CD4-positive, alpha-beta memory T cell (primary cell): ENCODE results near the gene NR0B1. TPM values are rescaled to one million over a fixed set of nuclear protein-coding genes. Genes with fewer than 3 reads are reported as not detected.

Experiments used
- CTCF ChIA-PET: fragments of 350-600 bp; sonication (Branson Sonifier 250); formaldehyde crosslinking; loops from one replicate; lab custom pipeline; 2021; ENCODE audit warnings: inconsistent platforms; ENCODE audit not compliant: partially characterized antibody; lab: Charles Lee
- POLR2A ChIA-PET: fragments of 350-600 bp; sonication (Branson Sonifier 250); formaldehyde crosslinking; loops from one replicate; lab custom pipeline; 2021; ENCODE audit not compliant: partially characterized antibody; lab: Charles Lee
- DNase-seq, 5 donors: peaks; one replicate each; pipeline versions ENCODE4 v3.0.0 to v3.0.0-alpha.2; 2020 to 2022; ENCODE audit warnings: mixed read lengths in 1 of 5
- H3K27ac ChIP-seq: one replicate; pipeline ENCODE4 v1.7.0; 2013; ENCODE audit warnings: low read depth, low read length
- H3K27me3 ChIP-seq: 2 replicates; pipeline ENCODE4 v1.7.0; 2013; ENCODE audit warnings: mild to moderate bottlenecking, low read length, moderate library complexity; ENCODE audit not compliant: insufficient read depth
- H3K36me3 ChIP-seq: 2 replicates; pipeline ENCODE4 v1.7.0; 2013; ENCODE audit warnings: mild to moderate bottlenecking, low read length, moderate library complexity; ENCODE audit not compliant: insufficient read depth
- H3K4me1 ChIP-seq: 2 replicates; pipeline ENCODE4 v1.7.0; 2013; ENCODE audit warnings: mild to moderate bottlenecking, low read length, moderate library complexity; ENCODE audit not compliant: insufficient read depth
- H3K4me3 ChIP-seq, 2 donors: one replicate each; pipeline ENCODE4 v1.7.0; 2013; ENCODE audit warnings: low read length in 2 of 2, mild to moderate bottlenecking in 1 of 2
- H3K9me3 ChIP-seq, 2 donors: one replicate each; pipeline ENCODE4 v1.7.0; 2013; ENCODE audit warnings: low read length in 2 of 2, control low read depth in 1 of 2; ENCODE audit not compliant: control insufficient read depth in 1 of 2
- H3K27ac Mint-ChIP-seq, 7 donors: one replicate each; pipeline ENCODE4 v1.8.0; 2020 to 2021; ENCODE audit warnings: mixed read lengths in 7 of 7, mild to moderate bottlenecking in 6 of 7, inconsistent platforms in 3 of 7, moderate library complexity in 3 of 7
- H3K27me3 Mint-ChIP-seq, 2 donors: one replicate each; pipeline ENCODE4 v1.8.0; 2020 to 2021; ENCODE audit warnings: mixed read lengths in 2 of 2
- H3K36me3 Mint-ChIP-seq, 2 donors: one replicate each; pipeline ENCODE4 v1.8.0; 2020 to 2021; ENCODE audit warnings: mixed read lengths in 2 of 2, inconsistent platforms in 1 of 2, mild to moderate bottlenecking in 1 of 2
- H3K4me1 Mint-ChIP-seq, 4 donors: one replicate each; pipeline ENCODE4 v1.8.0; 2020 to 2021; ENCODE audit warnings: mixed read lengths in 4 of 4, mild to moderate bottlenecking in 1 of 4
- H3K4me3 Mint-ChIP-seq, 8 donors: one replicate each; pipeline ENCODE4 v1.8.0; 2020 to 2021; ENCODE audit warnings: mixed read lengths in 8 of 8, mild to moderate bottlenecking in 7 of 8, moderate library complexity in 6 of 8, inconsistent platforms in 3 of 8
- H3K9me3 Mint-ChIP-seq, 8 donors: one replicate each; pipeline ENCODE4 v1.8.0; 2020 to 2021; ENCODE audit warnings: mixed read lengths in 8 of 8, mild to moderate bottlenecking in 5 of 8, inconsistent platforms in 3 of 8, moderate library complexity in 1 of 8
- intact Hi-C: fragments of 100-400 bp; cut with micrococcal nuclease; formaldehyde crosslinking; loops from one replicate; pipeline ENCODE4 v1.15.1; 2023
- polyA plus RNA-seq, 2 donors: library from polyadenylated mRNA; unstranded; fragments of 300-500 nt; fragmentation: Illumina TruSeq; gene quantifications; one replicate each; pipeline ENCODE4 v1.2.3, GENCODE V29; 2021
- total RNA-seq, 2 experiments: library from RNA; stranded (reverse); gene quantifications; one replicate each; pipeline ENCODE4 v1.2.3, GENCODE V29; 2021

Gene NR0B1
- total RNA-seq (not detected), polyA plus RNA-seq (not detected)

GRCh38 chrX:30309139-30309571 lies at the start of gene NR0B1:
Gene NR0B1, minus strand, starts transcription at chrX:30309390. Its CDS starts 27 bp downstream, at chrX:30309363.
- Mint-ChIP-seq H3K9me3 (peaks cover 0 to 3% (median 0%) of the 10 kb centered on the region in 8 donors), H3K36me3 (no peaks in the 10 kb centered on the region), H3K27ac (no peak within 1 kb of the TSS), H3K4me1 (peaks cover 0 to 3% (median 0%) of the 10 kb centered on the region in 4 donors), H3K4me3 (no peak within 1 kb of the TSS), H3K27me3 (peaks cover 1 to 7% of the 10 kb centered on the region in 2 donors)
- intact Hi-C loops = no loop called here
- Histone ChIP-seq H3K4me3 (no peak within 1 kb of the TSS), H3K4me1 (no peaks in the 10 kb centered on the region), H3K27me3 (no peaks in the 10 kb centered on the region), H3K36me3 (no peaks in the 10 kb centered on the region), H3K9me3 (no peaks in the 10 kb centered on the region), H3K27ac (no peak within 1 kb of the TSS)
- CTCF ChIA-PET = no interaction called here
- POLR2A ChIA-PET = no interaction called here
- no peak for DNase-seq

- CTCF ChIA-PET = no interaction called here
- no peak overlapping the region for H3K4me3 Mint-ChIP-seq
These were observed 40.8 kb upstream of the NR0B1 start for GRCh38 chrX:30349946-30350345.

GRCh38 chrX:30343206-30343605 lies 34.0 kb upstream of the NR0B1 start:
- Histone ChIP-seq H3K27me3 (no peaks in the 10 kb centered on the region), H3K27ac (no peak overlapping the region), H3K9me3 (no peaks in the 10 kb centered on the region), H3K4me1 (no peaks in the 10 kb centered on the region), H3K36me3 (no peaks in the 10 kb centered on the region), H3K4me3 (no peak overlapping the region)
- no peak for DNase-seq
- Mint-ChIP-seq H3K27me3 (no peaks in the 10 kb centered on the region), H3K4me1 (no peaks in the 10 kb centered on the region), H3K36me3 (no peaks in the 10 kb centered on the region), H3K4me3 (no peak overlapping the region), H3K9me3 (peaks cover 0 to 5% (median 0%) of the 10 kb centered on the region in 8 donors), H3K27ac (no peak overlapping the region)
- POLR2A ChIA-PET = no interaction called here
- CTCF ChIA-PET = no interaction called here
- intact Hi-C loops = no loop called here

More at GRCh38 chrX:30349946-30350345, 40.8 kb upstream of the NR0B1 start:
- no peaks in the 10 kb centered on the region for H3K36me3 Mint-ChIP-seq
- no peak overlapping the region for H3K27ac Mint-ChIP-seq
- peaks cover 2 to 20% (median 15%) of the 10 kb centered on the region in 8 donors for H3K9me3 Mint-ChIP-seq
- no peaks in the 10 kb centered on the region for H3K27me3 Mint-ChIP-seq
- DNase-seq = no peak
- intact Hi-C loops = no loop called here
- Histone ChIP-seq H3K36me3 (no peaks in the 10 kb centered on the region), H3K4me1 (no peaks in the 10 kb centered on the region), H3K27me3 (no peaks in the 10 kb centered on the region), H3K9me3 (no peaks in the 10 kb centered on the region), H3K4me3 (no peak overlapping the region), H3K27ac (no peak overlapping the region)
- POLR2A ChIA-PET = no interaction called here
- no peaks in the 10 kb centered on the region for H3K4me1 Mint-ChIP-seq

GRCh38 chrX:30340753-30341152 lies 31.6 kb upstream of the NR0B1 start:
- Histone ChIP-seq H3K27ac (no peak overlapping the region), H3K4me3 (no peak overlapping the region), H3K9me3 (no peaks in the 10 kb centered on the region), H3K27me3 (no peaks in the 10 kb centered on the region), H3K4me1 (no peaks in the 10 kb centered on the region), H3K36me3 (no peaks in the 10 kb centered on the region)
- intact Hi-C loops = no loop called here
- H3K4me1 Mint-ChIP-seq = no peaks in the 10 kb centered on the region
- no peak for DNase-seq
- CTCF ChIA-PET = no interaction called here
- H3K9me3 Mint-ChIP-seq = peaks cover 0 to 5% (median 0%) of the 10 kb centered on the region in 8 donors
- H3K27ac Mint-ChIP-seq = no peak overlapping the region
- H3K36me3 Mint-ChIP-seq = no peaks in the 10 kb centered on the region
- POLR2A ChIA-PET = no interaction called here
- H3K4me3 Mint-ChIP-seq = no peak overlapping the region
- no peaks in the 10 kb centered on the region for H3K27me3 Mint-ChIP-seq

GRCh38 chrX:30327762-30328161 lies 18.6 kb upstream of the NR0B1 start:
- no peak for DNase-seq
- no peaks in the 10 kb centered on the region for H3K27me3 ChIP-seq
- intact Hi-C loops = no loop called here
- Mint-ChIP-seq H3K27ac (no peak overlapping the region), H3K36me3 (no peaks in the 10 kb centered on the region), H3K9me3 (no peaks in the 10 kb centered on the region), H3K27me3 (no peaks in the 10 kb centered on the region), H3K4me3 (no peak overlapping the region), H3K4me1 (no peaks in the 10 kb centered on the region)
- H3K27ac ChIP-seq = no peak overlapping the region
- CTCF ChIA-PET = no interaction called here
- POLR2A ChIA-PET = no interaction called here
- H3K4me1 ChIP-seq = no peaks in the 10 kb centered on the region
- no peak overlapping the region for H3K4me3 ChIP-seq
- no peaks in the 10 kb centered on the region for H3K9me3 ChIP-seq
- no peaks in the 10 kb centered on the region for H3K36me3 ChIP-seq

- no peaks in the 10 kb centered on the region for H3K4me1 ChIP-seq
- H3K27me3 ChIP-seq = no peaks in the 10 kb centered on the region
- ChIA-PET POLR2A (no interaction called here), CTCF (no interaction called here)
- no peaks in the 10 kb centered on the region for H3K4me1 Mint-ChIP-seq
- H3K36me3 ChIP-seq = no peaks in the 10 kb centered on the region
- intact Hi-C loops = no loop called here
- peaks cover 0 to 1% (median 0%) of the 10 kb centered on the region in 8 donors for H3K9me3 Mint-ChIP-seq
- no peaks in the 10 kb centered on the region for H3K9me3 ChIP-seq
- no peak overlapping the region for H3K27ac ChIP-seq
- H3K4me3 Mint-ChIP-seq = no peak overlapping the region
- H3K27ac Mint-ChIP-seq = no peak overlapping the region
- no peak for DNase-seq
- no peaks in the 10 kb centered on the region for H3K27me3 Mint-ChIP-seq
- no peak overlapping the region for H3K4me3 ChIP-seq
- H3K36me3 Mint-ChIP-seq = no peaks in the 10 kb centered on the region
These were observed 8.1 kb upstream of the NR0B1 start for GRCh38 chrX:30317308-30317707.

- no peak overlapping the region for H3K27ac ChIP-seq
- H3K27me3 ChIP-seq = no peaks in the 10 kb centered on the region
- ChIA-PET CTCF (no interaction called here), POLR2A (no interaction called here)
- no peaks in the 10 kb centered on the region for H3K9me3 ChIP-seq
- no peak overlapping the region for H3K4me3 Mint-ChIP-seq
- H3K4me1 ChIP-seq = no peaks in the 10 kb centered on the region
- H3K9me3 Mint-ChIP-seq = peaks cover 0 to 3% (median 0%) of the 10 kb centered on the region in 8 donors
- H3K36me3 ChIP-seq = no peaks in the 10 kb centered on the region
- no peak overlapping the region for H3K4me3 ChIP-seq
- H3K27ac Mint-ChIP-seq = no peak overlapping the region
- no peak for DNase-seq
- peaks cover 0 to 3% (median 0%) of the 10 kb centered on the region in 4 donors for H3K4me1 Mint-ChIP-seq
- intact Hi-C loops = no loop called here
- H3K36me3 Mint-ChIP-seq = no peaks in the 10 kb centered on the region
- no peaks in the 10 kb centered on the region for H3K27me3 Mint-ChIP-seq
These were observed 4.1 kb upstream of the NR0B1 start for GRCh38 chrX:30313322-30313721.

- no peak overlapping the region for H3K27ac Mint-ChIP-seq
- Histone ChIP-seq H3K4me1 (no peaks in the 10 kb centered on the region), H3K4me3 (no peak overlapping the region), H3K27me3 (no peaks in the 10 kb centered on the region), H3K27ac (no peak overlapping the region), H3K36me3 (no peaks in the 10 kb centered on the region), H3K9me3 (no peaks in the 10 kb centered on the region)
- peaks cover 0 to under 1% of the 10 kb centered on the region in 2 donors for H3K27me3 Mint-ChIP-seq
- POLR2A ChIA-PET = no interaction called here
- peaks cover 0 to 3% (median 0%) of the 10 kb centered on the region in 8 donors for H3K9me3 Mint-ChIP-seq
- CTCF ChIA-PET = no interaction called here
- no peaks in the 10 kb centered on the region for H3K36me3 Mint-ChIP-seq
- H3K4me3 Mint-ChIP-seq = no peak overlapping the region
- H3K4me1 Mint-ChIP-seq = peaks cover 0 to 3% (median 0%) of the 10 kb centered on the region in 4 donors
- no peak for DNase-seq
- intact Hi-C loops = no loop called here
These were observed 3.7 kb upstream of the NR0B1 start for GRCh38 chrX:30312858-30313257.
